Heart right ventricle (tissue), 16 donors: ENCODE data around the gene HSD11B1L. TPM values are rescaled to one million over a fixed set of nuclear protein-coding genes. Genes with fewer than 3 reads are reported as not detected.

Source experiments
- ATAC-seq, 8 donors: fragments of 200-7000 bp; cut with Tn5 transposase; one replicate each; pipeline ENCODE4 v1.9.1; 2020; ENCODE audit warnings: mild to moderate bottlenecking in 8 of 8, moderate library complexity in 8 of 8, moderate number of reproducible peaks in 1 of 8
- DNase-seq, 2 donors: peaks; one replicate each; pipeline ENCODE4 v3.0.0-alpha.2; 2020
- H3K27ac ChIP-seq, 10 donors: fragments of 200-600 bp; sonication (generic) in 2 of 10; one replicate each; pipeline versions ENCODE4 v1.5.0 to v1.8.0; 2020 to 2022; ENCODE audit warnings: mild to moderate bottlenecking in 3 of 10
- H3K27me3 ChIP-seq, 7 donors: fragments of 200-600 bp; one replicate each; pipeline ENCODE4 v1.8.0; 2021 to 2022; ENCODE audit warnings: mild to moderate bottlenecking in 2 of 7
- H3K36me3 ChIP-seq, 9 donors: fragments of 200-600 bp; sonication (generic) in 1 of 9; one replicate each; pipeline versions ENCODE4 v1.5.0 to v1.8.0; 2020 to 2022; ENCODE audit warnings: mild to moderate bottlenecking in 2 of 9
- H3K4me1 ChIP-seq, 9 donors: fragments of 200-600 bp; sonication (generic) in 1 of 9; one replicate each; pipeline versions ENCODE4 v1.5.0 to v1.8.0; 2020 to 2022; ENCODE audit warnings: mild to moderate bottlenecking in 4 of 9
- H3K4me3 ChIP-seq, 10 donors: fragments of 200-600 bp; sonication (generic) in 2 of 10; one replicate each; pipeline versions ENCODE4 v1.5.0 to v1.8.0; 2020 to 2022; ENCODE audit warnings: mild to moderate bottlenecking in 7 of 10, moderate library complexity in 2 of 10
- H3K9me3 ChIP-seq, 11 donors: fragments of 200-600 bp in 10 of 11; sonication (generic) in 2 of 11; one replicate each; pipeline versions ENCODE4 v1.5.0 to v1.8.0; 2013 to 2022; ENCODE audit warnings: mild to moderate bottlenecking in 2 of 11, control low read depth in 1 of 11, moderate library complexity in 1 of 11
- CTCF ChIP-seq, 9 donors: fragments of 200-600 bp; sonication (generic) in 2 of 9; IDR thresholded peaks; one replicate each; pipeline versions ENCODE4 v1.5.0 to v1.8.0; 2021 to 2022; ENCODE audit warnings: antibody characterized with exemption in 9 of 9, mild to moderate bottlenecking in 5 of 9, moderate library complexity in 1 of 9
- WGBS, 2 donors: extraction: QIAGEN DNeasy Blood & Tissue Kit; methylation state at CpG; one replicate each; pipeline ENCODE4 v1.1.7; 2013; ENCODE audit warnings: inconsistent platforms in 1 of 2; 5-methylcytosine and 5-hydroxymethylcytosine counted together
- intact Hi-C, 10 donors: fragments of 100-400 bp; cut with DNase I; formaldehyde crosslinking; loops; one replicate each; pipeline versions ENCODE4 v1.11.1 to v1.14.2; 2022
- polyA plus RNA-seq, 2 donors: library from polyadenylated mRNA; stranded (reverse); fragments of 200-250 nt; gene quantifications; one replicate each; pipeline ENCODE4 v1.2.3, GENCODE V29; 2013
- total RNA-seq, 10 donors: library from RNA; stranded (reverse); fragmentation: NEBNext Ultra II Directional in 3 of 10; extraction: Animal tissue kit (Norgen Biotek cat#: 25700) in 3 of 10; gene quantifications; one replicate each; pipeline versions ENCODE4 v1.2.1 to v1.2.4, GENCODE V29; 2021 to 2023
- donor health status: Arrhythmogenic right ventricular cardiomyopathy.
- donor health status: ischemic (EF 13 %, LVEDD 7.1; RV severe dilation, severe dysfunction).
- donor health status: healthy with polysubstance abuse.
- donor health status: DM: no; HTN: yes; CAD: no.
- donor health status: DM: no; HTN: no; CAD: no.
- donor health status: ischemic (EF 25% LVEDD 6.9; RV normal size, moderate dysfunction).
- donor health status: ischemic (EF 25% LVEDD 5.7; RV mildly dilated, moderate dysfunction).
- donor health status: healthy.
- donor health status: DM: yes; HTN: yes; CAD: no.
- donor health status: Ischemic cardiomyopathy.
- donor health status: ischemic (EF 35%, LVEDD 5.7; RV mildly dilated, moderate dysfunction).
- donor health status: nonischemic (EF 11% LVEDD 7.7; RV severe dilation, severe dysfunction).
- donor health status: DM: yes; HTN: yes; CAD: no.
- donor health status: PGD.
- donor health status: ischemic (EF 29% LVEDD 5.4; RV normal size, mild dysfunction).
- donor health status: nonischemic (EF 23%, LVEDD 6.1; RV moderate dilation, normal function).

Gene HSD11B1L
- total and polyA plus RNA-seq, 12 donors = 3.3 to 13.2 (median 4.3) TPM

- peaks cover 4 to 100% (median 93%) of the 10 kb centered on the region in 9 donors for H3K36me3 ChIP-seq
- no peak for TF ChIP-seq CTCF (IDR thresholded peaks at IDR 0.05)
- DNase-seq (no peak), ATAC-seq (no peak)
- WGBS, 2 donors = 57 to 73% methylated on average over 5 of the region's 5 CpGs
- intact Hi-C loops = no loop called here
- no peaks in the 10 kb centered on the region for H3K27me3 ChIP-seq
- no peaks in the 10 kb centered on the region for H3K4me1 ChIP-seq
- H3K4me3 ChIP-seq = no peak overlapping the region
- H3K27ac ChIP-seq = no peak overlapping the region
- H3K9me3 ChIP-seq = no peaks in the 10 kb centered on the region
Observed at GRCh38 chr19:5654931-5655330, 25.9 kb upstream of the HSD11B1L start.

DNA sequence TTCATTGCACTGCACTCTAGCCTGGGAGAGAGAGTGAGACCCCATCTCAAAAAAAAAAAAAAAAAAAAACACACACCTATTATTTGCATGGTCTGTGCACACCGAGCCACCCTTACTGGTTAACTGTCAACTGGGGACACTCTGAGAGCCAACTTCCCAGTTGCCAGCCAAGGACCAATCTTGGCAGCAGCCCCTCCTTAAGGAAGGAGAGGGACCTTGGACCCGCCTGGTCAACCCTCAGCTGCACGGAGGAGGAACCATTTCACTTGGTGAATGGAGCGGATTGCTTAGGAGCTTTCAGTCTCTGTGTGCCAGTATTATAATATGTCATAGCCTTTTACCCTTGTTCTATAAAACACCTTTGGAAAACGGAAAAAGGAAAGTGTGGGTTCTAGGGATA is 25.4 kb upstream of the HSD11B1L start:
- H3K27me3 ChIP-seq = no peaks in the 10 kb centered on the region
- no peak for DNase-seq
- no peak overlapping the region for H3K4me3 ChIP-seq
- 80 to 88% methylated on average over 5 of the region's 5 CpGs for WGBS, 2 donors
- no peak for ATAC-seq
- H3K27ac ChIP-seq = no peak overlapping the region
- TF ChIP-seq CTCF (IDR thresholded peaks at IDR 0.05) = no peak
- no peaks in the 10 kb centered on the region for H3K9me3 ChIP-seq
- peaks cover 0 to 100% (median 92%) of the 10 kb centered on the region in 9 donors for H3K36me3 ChIP-seq
- intact Hi-C loops = no loop called here
- H3K4me1 ChIP-seq = no peaks in the 10 kb centered on the region

GRCh38 chr19:5661483-5661882 is 19.3 kb upstream of the HSD11B1L start:
- 97 to 98% methylated on average over 42 of the region's 42 CpGs for WGBS, 2 donors
- Histone ChIP-seq H3K27me3 (no peaks in the 10 kb centered on the region), H3K4me3 (no peak overlapping the region), H3K36me3 (peaks cover 18 to 100% (median 91%) of the 10 kb centered on the region in 9 donors), H3K9me3 (no peaks in the 10 kb centered on the region), H3K4me1 (no peaks in the 10 kb centered on the region), H3K27ac (no peak overlapping the region)
- peak in 2 of 8 donors; percentile 36 to 39 for ATAC-seq
- TF ChIP-seq CTCF (IDR thresholded peaks at IDR 0.05) = no peak
- DNase-seq = no peak
- intact Hi-C loops = no loop called here

DNA sequence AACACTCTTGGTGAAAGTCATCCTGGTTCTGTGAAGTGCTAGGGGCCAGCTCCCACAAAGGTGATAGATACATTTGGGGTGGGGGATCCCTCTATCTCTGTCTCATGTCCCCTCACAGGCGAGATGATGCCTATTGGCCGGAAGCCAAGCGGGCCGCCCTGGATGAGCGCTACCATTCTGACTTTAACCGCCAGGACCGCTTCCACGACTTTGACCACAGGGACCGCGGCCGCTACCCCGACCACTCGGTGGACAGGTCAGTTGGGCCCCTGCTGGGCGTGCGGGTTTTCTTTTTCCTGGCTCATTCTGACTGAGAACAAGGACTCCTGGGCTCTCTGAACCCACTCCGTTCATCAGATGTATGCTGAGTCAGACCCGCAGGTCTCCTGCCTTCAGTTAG is 16.9 kb upstream of the HSD11B1L start:
- Histone ChIP-seq H3K4me1 (no peaks in the 10 kb centered on the region), H3K9me3 (no peaks in the 10 kb centered on the region), H3K36me3 (peaks cover 19 to 100% (median 89%) of the 10 kb centered on the region in 9 donors), H3K4me3 (no peak overlapping the region), H3K27ac (no peak overlapping the region), H3K27me3 (no peaks in the 10 kb centered on the region)
- no peak for ATAC-seq
- TF ChIP-seq CTCF (IDR thresholded peaks at IDR 0.05) = no peak
- WGBS, 2 donors = 94 to 95% methylated on average over 17 of the region's 17 CpGs
- intact Hi-C loops = no loop called here
- no peak for DNase-seq
